ENCODE data around the gene BMP8B. TPM values are rescaled to one million over a fixed set of nuclear protein-coding genes. Genes with fewer than 3 reads are reported as not detected.
"Not testable (repeated sequence)": the region's sequence is repeated elsewhere in the genome, so short reads cannot be mapped to it uniquely, and the experiment has no call there.

The BMP8B gene
- total and polyA plus RNA-seq, 11 donors, result 0.08 to 0.68 (median 0.49) TPM

DNA sequence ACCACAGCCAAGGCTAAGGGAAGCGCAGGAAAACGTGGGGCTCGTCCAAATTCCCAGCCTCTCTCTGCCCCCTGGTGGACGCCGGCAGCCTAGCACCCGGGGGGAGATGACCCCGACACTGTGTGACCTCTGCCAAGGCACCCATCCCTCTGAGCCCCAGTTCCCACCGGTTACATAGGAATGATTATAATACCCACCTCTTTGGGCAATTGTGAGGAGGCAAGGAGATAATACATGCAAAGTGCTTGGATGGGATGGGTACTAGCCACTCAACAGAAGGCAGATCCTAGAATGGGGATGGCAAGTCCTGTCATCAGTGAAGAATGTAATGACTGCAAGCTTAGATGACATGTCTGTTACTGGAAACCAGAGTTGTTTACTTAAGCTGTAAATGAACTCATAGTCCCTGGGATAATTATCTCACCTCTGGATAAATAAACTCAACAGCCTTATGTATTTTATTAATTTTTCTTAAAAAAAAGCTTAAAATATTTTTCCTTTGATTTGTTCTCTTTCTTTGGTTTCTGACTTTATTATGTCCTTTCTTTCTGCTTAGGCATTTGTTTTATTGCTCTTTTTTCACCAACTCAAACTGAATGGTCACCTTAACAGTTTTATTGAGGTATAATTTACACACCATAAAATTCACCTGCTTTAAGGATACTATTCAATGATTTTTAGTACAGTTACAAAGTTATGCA, 11.3 kb upstream of the BMP8B start:
- WGBS, 4 donors, result 0 to 3% (median 3%) methylated on average over 6 to 8 of the region's 8 CpGs
- Histone ChIP-seq H3K36me3 (no peaks in the 10 kb centered on the region), H3K4me3 (peak overlapping the region in 2 of 12 donors; percentile 15 to 40), H3K27me3 (no peaks in the 10 kb centered on the region), H3K4me1 (peaks cover 0 to 13% (median 0%) of the 10 kb centered on the region in 12 donors), H3K27ac (no peak overlapping the region), H3K9me3 (peaks cover 0 to 2% (median 0%) of the 10 kb centered on the region in 12 donors)
- intact Hi-C loops (cut with DNase I), result loop anchor here in 3 of 10 donors (10.0 kb wide), 1 partner anchor 195 kb away; no protein-coding TSS in a partner anchor
- ATAC-seq (peak; percentile 75 to 93 (median 90)), DNase-seq (peak; percentile 51 to 84 (median 59))
- TF ChIP-seq, protein P1, sequence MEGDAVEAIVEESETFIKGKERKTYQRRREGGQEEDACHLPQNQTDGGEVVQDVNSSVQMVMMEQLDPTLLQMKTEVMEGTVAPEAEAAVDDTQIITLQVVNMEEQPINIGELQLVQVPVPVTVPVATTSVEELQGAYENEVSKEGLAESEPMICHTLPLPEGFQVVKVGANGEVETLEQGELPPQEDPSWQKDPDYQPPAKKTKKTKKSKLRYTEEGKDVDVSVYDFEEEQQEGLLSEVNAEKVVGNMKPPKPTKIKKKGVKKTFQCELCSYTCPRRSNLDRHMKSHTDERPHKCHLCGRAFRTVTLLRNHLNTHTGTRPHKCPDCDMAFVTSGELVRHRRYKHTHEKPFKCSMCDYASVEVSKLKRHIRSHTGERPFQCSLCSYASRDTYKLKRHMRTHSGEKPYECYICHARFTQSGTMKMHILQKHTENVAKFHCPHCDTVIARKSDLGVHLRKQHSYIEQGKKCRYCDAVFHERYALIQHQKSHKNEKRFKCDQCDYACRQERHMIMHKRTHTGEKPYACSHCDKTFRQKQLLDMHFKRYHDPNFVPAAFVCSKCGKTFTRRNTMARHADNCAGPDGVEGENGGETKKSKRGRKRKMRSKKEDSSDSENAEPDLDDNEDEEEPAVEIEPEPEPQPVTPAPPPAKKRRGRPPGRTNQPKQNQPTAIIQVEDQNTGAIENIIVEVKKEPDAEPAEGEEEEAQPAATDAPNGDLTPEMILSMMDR (IDR thresholded peaks at IDR 0.05), result peak; percentile 59 to 74 (median 66)
- no peak for TF ChIP-seq POLR2A (IDR thresholded peaks at IDR 0.05)

DNA sequence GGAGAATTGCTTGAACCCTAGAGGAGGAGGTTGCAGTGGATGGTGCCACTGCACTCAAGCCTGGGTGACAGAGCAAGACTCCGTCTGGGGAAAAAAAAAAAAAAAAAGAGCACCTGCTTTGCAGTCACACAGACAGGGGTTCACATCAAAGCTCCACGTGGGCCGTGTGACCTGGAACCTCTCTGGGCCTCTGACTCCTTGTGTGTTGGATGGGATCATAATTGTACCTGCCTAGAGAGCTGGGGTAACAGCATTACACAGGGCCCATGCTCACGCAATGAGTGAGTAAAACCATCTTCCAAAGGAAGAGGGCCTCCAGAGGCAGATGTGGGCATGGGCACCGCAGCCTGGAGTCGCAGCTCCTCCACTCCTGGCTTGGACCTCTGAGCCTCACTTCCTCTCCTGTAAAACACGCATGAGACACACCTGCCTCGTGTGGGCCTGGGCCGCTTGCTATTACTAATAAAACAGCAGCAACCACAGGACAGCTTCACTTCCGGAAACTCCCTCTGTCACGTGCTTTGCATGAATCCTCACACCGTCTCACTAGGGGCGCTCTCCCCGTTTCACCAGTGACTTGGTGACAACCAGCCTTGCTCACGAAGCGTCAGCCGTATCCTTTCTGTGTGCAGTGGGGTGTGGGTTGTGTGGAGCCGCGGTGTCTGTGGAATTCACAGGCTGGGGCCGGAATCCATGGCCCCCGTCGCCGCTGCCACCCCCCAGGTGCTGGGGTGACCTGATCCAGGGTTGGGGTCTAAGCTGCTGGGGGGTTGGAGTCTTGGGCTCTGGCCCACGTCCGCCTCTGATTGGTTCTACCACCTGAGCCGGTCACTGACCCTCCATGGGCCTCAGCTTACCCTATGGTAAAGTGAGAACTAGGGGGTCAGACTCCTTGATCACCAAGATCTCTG, 10.4 kb upstream of the BMP8B start:
- intact Hi-C loops (cut with DNase I), result loop anchor here in 2 of 10 donors (10.0 kb wide), 1 partner anchor 194 kb away; no protein-coding TSS in a partner anchor
- ATAC-seq (peak; percentile 63 to 83 (median 82)), DNase-seq (peak in 4 of 5 donors; percentile 63 to 71 (median 66))

DNA sequence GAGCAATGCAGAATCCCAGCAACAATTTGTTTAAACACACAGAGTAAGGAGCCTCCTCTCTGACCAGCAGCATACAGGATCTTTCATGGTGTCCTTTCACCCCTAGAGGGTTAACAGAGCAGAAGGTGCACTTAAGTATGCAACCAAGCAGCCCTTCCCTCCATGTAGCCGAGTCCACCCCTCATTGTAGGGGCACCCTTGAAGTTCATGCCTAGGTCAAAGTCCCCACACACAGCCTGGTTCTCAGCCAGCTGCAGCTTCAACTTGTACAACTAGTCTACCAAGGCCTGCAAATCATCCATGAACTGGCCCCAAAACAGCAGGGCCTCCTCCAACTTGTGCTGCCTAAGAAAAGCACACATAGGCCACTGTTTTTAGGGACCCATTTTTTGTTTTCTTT, 7.0 kb upstream of the BMP8B start:
- 35 to 44% (median 42%) methylated on average over 1 of the region's 1 CpG for WGBS, 4 donors
- DNase-seq (no peak), ATAC-seq (no peak)
- H3K4me1 ChIP-seq, result peaks cover 0 to 18% (median 0%) of the 10 kb centered on the region in 12 donors
- peaks cover 0 to 3% (median 0%) of the 10 kb centered on the region in 9 donors for H3K27me3 ChIP-seq
- intact Hi-C loops (cut with DNase I), result loop anchor here in 2 of 10 donors (10.0 kb wide), 1 partner anchor 191 kb away; no protein-coding TSS in a partner anchor
- TF ChIP-seq, protein P1 (IDR thresholded peaks at IDR 0.05), result no peak
- TF ChIP-seq POLR2A (IDR thresholded peaks at IDR 0.05), result no peak
- no peak overlapping the region for H3K27ac ChIP-seq
- H3K9me3 ChIP-seq, result no peaks in the 10 kb centered on the region
- H3K36me3 ChIP-seq, result no peaks in the 10 kb centered on the region
- no peak overlapping the region for H3K4me3 ChIP-seq

More for the DNA sequence above, 10.4 kb upstream of the BMP8B start:
- TF ChIP-seq, protein P1 (IDR thresholded peaks at IDR 0.05), result peak in 1 of 12 donors; percentile 14
- H3K4me3 ChIP-seq, result peak overlapping the region in 2 of 12 donors; percentile 15 to 40
- 45 to 61% (median 48%) methylated on average over 14 to 23 of the region's 26 CpGs for WGBS, 4 donors
- not testable (repeated sequence) for H3K9me3 ChIP-seq, H3K27me3 ChIP-seq, H3K36me3 ChIP-seq
- peaks cover 0 to 13% (median 0%) of the 10 kb centered on the region in 12 donors for H3K4me1 ChIP-seq
- H3K27ac ChIP-seq, result peak overlapping the region in 1 of 12 donors; percentile 69

All from heart left ventricle (tissue), 16 donors.